ENCODE measurements around the gene CSKMT. TPM values are rescaled to one million over a fixed set of nuclear protein-coding genes. Genes with fewer than 3 reads are reported as not detected.

Gene CSKMT
- total and polyA plus RNA-seq, 4 donors, result 5.3 to 37.1 (median 15.4) TPM

DNA sequence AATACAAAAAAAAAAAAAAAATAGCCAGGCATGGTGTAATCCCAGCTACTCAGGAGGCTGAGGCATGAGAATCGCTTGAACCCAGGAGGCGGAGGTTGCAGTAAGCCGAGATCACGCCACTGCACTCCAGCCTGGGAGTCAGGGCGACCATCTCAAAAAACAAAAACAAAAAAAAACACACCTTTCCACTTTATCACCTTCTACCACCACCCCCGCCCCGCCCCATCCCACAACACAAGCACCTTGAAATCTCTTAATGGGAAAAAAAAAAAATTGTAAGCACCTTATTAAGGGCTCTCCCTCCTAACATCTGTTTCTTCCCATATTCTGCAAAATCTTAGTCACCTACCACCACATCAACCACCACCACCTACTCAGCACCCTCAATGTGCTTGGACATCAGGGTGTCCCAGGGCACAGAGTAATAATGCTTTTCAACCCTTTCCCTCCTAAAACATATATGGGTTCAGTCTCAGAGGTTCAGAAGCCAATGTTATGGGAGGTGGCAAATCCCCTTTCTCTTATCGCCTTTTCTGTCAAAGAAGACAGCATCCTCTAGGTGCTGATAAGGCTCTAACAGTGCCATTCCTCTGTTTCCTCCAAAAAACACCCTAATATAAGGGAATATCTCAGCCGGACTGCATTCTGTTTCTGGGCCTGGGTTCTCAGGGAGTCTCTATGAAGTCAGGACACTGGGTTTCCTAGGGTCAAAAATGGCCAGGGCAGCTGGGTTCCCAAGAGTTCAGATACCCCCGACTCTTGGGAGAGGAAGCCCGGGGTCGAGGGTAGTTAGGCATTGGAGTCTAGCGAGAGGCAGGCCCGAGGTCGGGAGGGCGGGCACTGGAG, 12.7 kb upstream of the CSKMT start:
- DNase-seq, result no peak
- H3K27me3 ChIP-seq (ENCODE audit: control insufficient read depth in 3 of 3, insufficient read depth in 3 of 3, low read length in 2 of 3), result no peaks in the 10 kb centered on the region
- H3K36me3 ChIP-seq (ENCODE audit: control insufficient read depth in 4 of 4, insufficient read depth in 4 of 4, low read length in 4 of 4), result peaks cover 0 to 20% (median 14%) of the 10 kb centered on the region in 4 donors
- 30 to 34% methylated on average over 16 of the region's 16 CpGs for WGBS, 2 donors
- TF ChIP-seq, protein P1, sequence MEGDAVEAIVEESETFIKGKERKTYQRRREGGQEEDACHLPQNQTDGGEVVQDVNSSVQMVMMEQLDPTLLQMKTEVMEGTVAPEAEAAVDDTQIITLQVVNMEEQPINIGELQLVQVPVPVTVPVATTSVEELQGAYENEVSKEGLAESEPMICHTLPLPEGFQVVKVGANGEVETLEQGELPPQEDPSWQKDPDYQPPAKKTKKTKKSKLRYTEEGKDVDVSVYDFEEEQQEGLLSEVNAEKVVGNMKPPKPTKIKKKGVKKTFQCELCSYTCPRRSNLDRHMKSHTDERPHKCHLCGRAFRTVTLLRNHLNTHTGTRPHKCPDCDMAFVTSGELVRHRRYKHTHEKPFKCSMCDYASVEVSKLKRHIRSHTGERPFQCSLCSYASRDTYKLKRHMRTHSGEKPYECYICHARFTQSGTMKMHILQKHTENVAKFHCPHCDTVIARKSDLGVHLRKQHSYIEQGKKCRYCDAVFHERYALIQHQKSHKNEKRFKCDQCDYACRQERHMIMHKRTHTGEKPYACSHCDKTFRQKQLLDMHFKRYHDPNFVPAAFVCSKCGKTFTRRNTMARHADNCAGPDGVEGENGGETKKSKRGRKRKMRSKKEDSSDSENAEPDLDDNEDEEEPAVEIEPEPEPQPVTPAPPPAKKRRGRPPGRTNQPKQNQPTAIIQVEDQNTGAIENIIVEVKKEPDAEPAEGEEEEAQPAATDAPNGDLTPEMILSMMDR (IDR thresholded peaks at IDR 0.05; ENCODE audit: control extremely low read depth, extremely low read depth), result no peak
- no peak for ATAC-seq (ENCODE audit: insufficient read depth, low FRiP score)
- peaks cover 0 to 13% (median 0%) of the 10 kb centered on the region in 5 donors for H3K4me1 ChIP-seq (ENCODE audit: control insufficient read depth in 5 of 5, insufficient read depth in 5 of 5, low read length in 5 of 5)
- H3K9ac ChIP-seq (ENCODE audit: insufficient read depth in 1 of 2, low read length in 2 of 2), result peak overlapping the region; percentile 81 to 82
- peak overlapping the region; percentile 73 for H3K4me3 ChIP-seq
- H3K27ac ChIP-seq (ENCODE audit: low read depth in 1 of 2, low read length in 1 of 2), result peak overlapping the region; percentile 87 to 93
- H3K9me3 ChIP-seq (ENCODE audit: control insufficient read depth in 4 of 4, insufficient read depth in 3 of 4, low read length in 3 of 4), result no peaks in the 10 kb centered on the region

DNA sequence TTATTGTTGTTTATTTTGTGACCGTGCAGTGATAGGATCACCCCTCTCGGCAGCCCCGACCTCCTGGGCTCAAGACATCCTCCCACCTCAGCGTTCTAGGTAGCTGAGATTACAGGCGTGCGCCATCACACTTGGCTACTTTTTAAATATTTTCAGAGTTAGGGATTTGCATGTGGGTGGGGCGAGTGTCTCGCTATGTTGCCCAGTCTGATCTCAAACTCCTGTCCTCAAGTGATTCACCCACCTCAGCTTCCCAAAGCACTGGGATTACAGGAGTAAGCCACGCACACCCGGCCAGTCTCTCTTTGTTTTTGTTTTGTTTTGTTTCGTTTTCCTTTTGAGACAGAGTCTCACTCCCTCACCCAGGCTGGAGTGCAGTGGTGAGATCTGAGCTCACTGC, 10.8 kb upstream of the CSKMT start:
- H3K4me1 ChIP-seq (ENCODE audit: control insufficient read depth in 5 of 5, insufficient read depth in 5 of 5, low read length in 5 of 5), result peaks cover 0 to 11% (median 0%) of the 10 kb centered on the region in 5 donors
- no peak for ATAC-seq (ENCODE audit: insufficient read depth, low FRiP score)
- H3K9ac ChIP-seq (ENCODE audit: insufficient read depth in 1 of 2, low read length in 2 of 2), result no peak overlapping the region
- no peaks in the 10 kb centered on the region for H3K9me3 ChIP-seq (ENCODE audit: control insufficient read depth in 4 of 4, insufficient read depth in 3 of 4, low read length in 3 of 4)
- DNase-seq, result no peak
- H3K36me3 ChIP-seq (ENCODE audit: control insufficient read depth in 4 of 4, insufficient read depth in 4 of 4, low read length in 4 of 4), result peaks cover 0 to 5% (median 1%) of the 10 kb centered on the region in 4 donors
- TF ChIP-seq, protein P1 (IDR thresholded peaks at IDR 0.05; ENCODE audit: control extremely low read depth, extremely low read depth), result no peak
- no peak overlapping the region for H3K27ac ChIP-seq (ENCODE audit: low read depth in 1 of 2, low read length in 1 of 2)
- no peak overlapping the region for H3K4me3 ChIP-seq
- no peaks in the 10 kb centered on the region for H3K27me3 ChIP-seq (ENCODE audit: control insufficient read depth in 3 of 3, insufficient read depth in 3 of 3, low read length in 2 of 3)
- 89 to 93% methylated on average over 11 of the region's 11 CpGs for WGBS, 2 donors

DNA sequence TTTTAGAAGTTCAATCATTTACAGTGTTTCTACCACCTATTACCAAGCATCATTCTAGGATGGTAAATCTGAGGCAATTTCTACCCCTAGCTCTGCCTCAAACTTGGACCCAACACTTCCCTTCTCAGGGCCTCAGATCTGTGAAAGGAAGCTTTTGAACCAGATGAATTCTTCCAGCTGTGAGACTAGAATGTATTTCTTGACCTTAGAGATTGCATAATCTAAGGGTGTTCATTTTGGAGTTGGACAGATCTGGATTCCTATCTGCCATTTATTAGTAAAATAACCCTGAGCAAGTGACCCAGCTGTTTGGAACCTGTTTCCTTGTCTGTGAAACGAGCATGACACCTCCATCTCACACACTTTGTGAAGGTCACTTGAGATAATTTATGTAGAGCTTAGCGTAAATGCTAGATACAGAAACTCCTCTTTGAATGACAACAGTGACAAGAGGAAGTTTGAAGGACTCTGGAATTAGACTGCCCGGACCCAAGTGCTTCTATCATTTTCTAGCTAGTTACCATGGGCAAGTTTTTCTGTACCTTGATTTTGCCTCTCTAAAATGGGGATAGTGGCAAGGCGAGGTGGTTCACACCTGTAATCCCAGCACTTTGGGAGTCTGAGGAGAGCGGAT, 8.2 kb upstream of the CSKMT start:
- no peaks in the 10 kb centered on the region for H3K36me3 ChIP-seq (ENCODE audit: control insufficient read depth in 4 of 4, insufficient read depth in 4 of 4, low read length in 4 of 4)
- H3K27ac ChIP-seq (ENCODE audit: low read depth in 1 of 2, low read length in 1 of 2), result no peak overlapping the region
- H3K4me1 ChIP-seq (ENCODE audit: control insufficient read depth in 5 of 5, insufficient read depth in 5 of 5, low read length in 5 of 5), result peaks cover 0 to 6% (median 0%) of the 10 kb centered on the region in 5 donors
- no peaks in the 10 kb centered on the region for H3K9me3 ChIP-seq (ENCODE audit: control insufficient read depth in 4 of 4, insufficient read depth in 3 of 4, low read length in 3 of 4)
- H3K9ac ChIP-seq (ENCODE audit: insufficient read depth in 1 of 2, low read length in 2 of 2), result no peak overlapping the region
- no peak for ATAC-seq (ENCODE audit: insufficient read depth, low FRiP score)
- H3K27me3 ChIP-seq (ENCODE audit: control insufficient read depth in 3 of 3, insufficient read depth in 3 of 3, low read length in 2 of 3), result no peaks in the 10 kb centered on the region
- 56 to 66% methylated on average over 5 of the region's 5 CpGs for whole genome bisulfite sequencing, 2 donors
- peak in 2 of 3 donors; percentile 53 to 58 for DNase-seq
- TF ChIP-seq, protein P1 (IDR thresholded peaks at IDR 0.05; ENCODE audit: control extremely low read depth, extremely low read depth), result no peak
- no peak overlapping the region for H3K4me3 ChIP-seq
